Sigmoid colon (tissue), 7 donors: ENCODE data around the gene COBLL1. TPM values are rescaled to one million over a fixed set of nuclear protein-coding genes. Genes with fewer than 3 reads are reported as not detected.

Experiments
- DNase-seq: peaks from one replicate; pipeline ENCODE4 v3.0.0-alpha.2; 2019
- H3K27ac ChIP-seq, 4 donors: fragments of 200-600 bp; sonication (generic); one replicate each; pipeline ENCODE4 v1.5.1; 2016 to 2019; ENCODE audit warnings: mild to moderate bottlenecking in 1 of 4
- H3K27me3 ChIP-seq, 3 donors: fragments of 200-600 bp; sonication (generic); one replicate each; pipeline ENCODE4 v1.5.1; 2019; ENCODE audit warnings: mild to moderate bottlenecking in 1 of 3
- H3K36me3 ChIP-seq, 4 donors: fragments of 200-600 bp; sonication (generic); one replicate each; pipeline ENCODE4 v1.5.1; 2016 to 2019
- H3K4me1 ChIP-seq, 4 donors: fragments of 200-600 bp; sonication (generic); one replicate each; pipeline ENCODE4 v1.5.1; 2017 to 2019
- H3K4me3 ChIP-seq, 4 donors: fragments of 200-600 bp; sonication (generic); one replicate each; pipeline ENCODE4 v1.5.1; 2017 to 2019; ENCODE audit warnings: mild to moderate bottlenecking in 2 of 4, moderate library complexity in 1 of 4
- H3K9me3 ChIP-seq, 4 donors: fragments of 200-600 bp in 3 of 4; sonication (generic) in 3 of 4; one replicate each; pipeline versions ENCODE4 v1.5.1 to v1.6.1; 2013 to 2019
- EP300 ChIP-seq, 4 donors: sonication (generic); formaldehyde crosslinking; IDR thresholded peaks; one replicate each; pipeline ENCODE4 v1.6.1; 2017; ENCODE audit warnings: antibody characterized with exemption in 4 of 4
- POLR2A ChIP-seq, 2 donors: fragments of 450-650 bp; IDR thresholded peaks; one replicate each; pipeline ENCODE4 v1.6.1; 2016; ENCODE audit warnings: antibody characterized with exemption in 2 of 2, mild to moderate bottlenecking in 2 of 2, moderate library complexity in 2 of 2
- POLR2AphosphoS5 ChIP-seq, 4 donors: sonication (generic); formaldehyde crosslinking; IDR thresholded peaks; one replicate each; pipeline ENCODE4 v1.6.1; 2017; ENCODE audit warnings: antibody characterized with exemption in 4 of 4
- WGBS, 2 donors: extraction: QIAGEN DNeasy Blood & Tissue Kit; methylation state at CpG; one replicate each; pipeline ENCODE4 v1.1.7; 2013; 5-methylcytosine and 5-hydroxymethylcytosine counted together
- intact Hi-C: fragments of 100-400 bp; cut with DNase I; formaldehyde crosslinking; loops from one replicate; pipeline ENCODE4 v1.15.1; 2023
- polyA plus RNA-seq, 3 donors: library from polyadenylated mRNA; stranded (reverse); fragments of 200-250 nt; gene quantifications; one replicate each; pipeline ENCODE4 v1.2.3, GENCODE V29; 2013
- total RNA-seq, 4 donors: library from RNA; depleted of rRNA; stranded (reverse); fragments of >200 nt; gene quantifications; one replicate each; pipeline ENCODE4 v1.1.0, GENCODE V29; 2016
- TF ChIP-seq, protein P1 (sequence below), 4 experiments: fragments of 450-650 bp in 3 of 4; fragments of 200-600 bp in 1 of 4; IDR thresholded peaks; one replicate each; pipeline ENCODE4 v1.5.1; 2016 to 2019; ENCODE audit warnings: antibody characterized with exemption in 4 of 4, mild to moderate bottlenecking in 3 of 4, moderate library complexity in 2 of 4
- donor health status: healthy with polysubstance abuse.
- donor health status: Bipolar disorder and iron deficiency.
- donor health status: healthy.

Gene COBLL1
- total and polyA plus RNA-seq, 7 donors: 3.9 to 22.4 (median 17.6) TPM

DNA sequence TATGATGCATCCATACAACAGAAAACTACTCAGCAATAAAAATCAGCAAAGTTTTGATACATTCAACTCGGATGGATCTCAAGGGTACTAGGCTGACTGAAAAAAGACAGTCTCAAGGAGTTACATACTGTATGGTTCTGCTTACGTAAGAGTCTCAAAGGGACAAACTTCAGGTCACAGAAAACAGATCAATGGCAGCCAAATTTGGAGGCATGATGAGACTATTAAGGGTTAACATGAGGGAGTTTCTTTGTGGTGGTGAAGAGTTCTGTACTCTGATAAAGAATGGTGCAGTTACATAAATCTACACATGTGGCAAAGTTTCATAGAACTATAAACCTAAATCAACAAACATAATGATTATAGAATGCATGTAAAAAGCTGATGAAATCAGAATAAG, 81.4 kb downstream of the COBLL1 start:
- Histone ChIP-seq H3K27ac (no peak overlapping the region), H3K9me3 (no peaks in the 10 kb centered on the region), H3K36me3 (no peaks in the 10 kb centered on the region), H3K27me3 (no peaks in the 10 kb centered on the region), H3K4me3 (no peak overlapping the region), H3K4me1 (peaks cover 0 to 7% (median 7%) of the 10 kb centered on the region in 4 donors)
- intact Hi-C loops: no loop called here
- no peak for TF ChIP-seq POLR2AphosphoS5 (IDR thresholded peaks at IDR 0.05)
- TF ChIP-seq, protein P1, sequence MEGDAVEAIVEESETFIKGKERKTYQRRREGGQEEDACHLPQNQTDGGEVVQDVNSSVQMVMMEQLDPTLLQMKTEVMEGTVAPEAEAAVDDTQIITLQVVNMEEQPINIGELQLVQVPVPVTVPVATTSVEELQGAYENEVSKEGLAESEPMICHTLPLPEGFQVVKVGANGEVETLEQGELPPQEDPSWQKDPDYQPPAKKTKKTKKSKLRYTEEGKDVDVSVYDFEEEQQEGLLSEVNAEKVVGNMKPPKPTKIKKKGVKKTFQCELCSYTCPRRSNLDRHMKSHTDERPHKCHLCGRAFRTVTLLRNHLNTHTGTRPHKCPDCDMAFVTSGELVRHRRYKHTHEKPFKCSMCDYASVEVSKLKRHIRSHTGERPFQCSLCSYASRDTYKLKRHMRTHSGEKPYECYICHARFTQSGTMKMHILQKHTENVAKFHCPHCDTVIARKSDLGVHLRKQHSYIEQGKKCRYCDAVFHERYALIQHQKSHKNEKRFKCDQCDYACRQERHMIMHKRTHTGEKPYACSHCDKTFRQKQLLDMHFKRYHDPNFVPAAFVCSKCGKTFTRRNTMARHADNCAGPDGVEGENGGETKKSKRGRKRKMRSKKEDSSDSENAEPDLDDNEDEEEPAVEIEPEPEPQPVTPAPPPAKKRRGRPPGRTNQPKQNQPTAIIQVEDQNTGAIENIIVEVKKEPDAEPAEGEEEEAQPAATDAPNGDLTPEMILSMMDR (IDR thresholded peaks at IDR 0.05): no peak
- no peak for TF ChIP-seq EP300 (IDR thresholded peaks at IDR 0.05)
- no peak for TF ChIP-seq POLR2A (IDR thresholded peaks at IDR 0.05)
- 51 to 68% methylated on average over 2 of the region's 2 CpGs for WGBS, 2 donors
- no peak for DNase-seq

DNA sequence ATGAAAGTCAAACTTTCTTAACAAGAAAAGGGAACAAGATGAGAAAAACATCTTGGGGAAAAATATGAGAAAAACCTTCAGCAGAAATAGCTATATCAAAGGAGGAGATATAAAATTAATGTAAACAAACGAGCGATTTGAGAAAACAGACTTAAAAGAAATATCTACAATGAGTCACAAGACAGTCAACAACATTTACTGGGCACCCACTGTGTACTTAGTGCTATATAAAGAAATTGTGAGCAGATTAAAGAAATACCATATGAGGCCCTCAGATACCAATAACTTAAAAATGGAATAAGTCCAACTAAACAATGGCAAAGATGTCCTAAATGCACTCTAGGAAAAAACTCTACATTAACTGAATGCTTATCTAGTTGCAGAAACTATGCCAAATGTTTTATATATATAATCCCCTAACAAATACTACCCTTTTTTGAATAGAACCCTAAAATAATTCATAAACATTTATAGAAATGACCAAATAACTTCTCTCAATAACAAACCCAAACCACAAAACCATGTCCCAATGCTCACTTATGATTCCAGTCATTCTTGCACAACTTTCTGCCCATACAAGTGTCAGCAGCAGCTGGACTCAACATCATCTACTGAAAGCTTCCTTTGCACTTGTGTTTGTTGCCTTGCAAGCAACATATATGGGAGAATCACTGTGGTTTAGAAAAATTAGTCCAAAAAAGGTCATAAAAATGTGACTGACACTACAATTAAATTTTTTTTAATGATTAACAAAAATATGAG, 83.5 kb downstream of the COBLL1 start:
- Histone ChIP-seq H3K27ac (no peak overlapping the region), H3K27me3 (no peaks in the 10 kb centered on the region), H3K4me1 (peaks cover 0 to 7% (median 7%) of the 10 kb centered on the region in 4 donors), H3K36me3 (no peaks in the 10 kb centered on the region), H3K9me3 (no peaks in the 10 kb centered on the region), H3K4me3 (no peak overlapping the region)
- 13 to 56% methylated on average over 2 of the region's 2 CpGs for WGBS, 2 donors
- no peak for DNase-seq
- intact Hi-C loops: no loop called here
- no peak for TF ChIP-seq POLR2AphosphoS5 (IDR thresholded peaks at IDR 0.05)
- no peak for TF ChIP-seq EP300 (IDR thresholded peaks at IDR 0.05)
- TF ChIP-seq, protein P1 (IDR thresholded peaks at IDR 0.05): no peak
- TF ChIP-seq POLR2A (IDR thresholded peaks at IDR 0.05): no peak

DNA sequence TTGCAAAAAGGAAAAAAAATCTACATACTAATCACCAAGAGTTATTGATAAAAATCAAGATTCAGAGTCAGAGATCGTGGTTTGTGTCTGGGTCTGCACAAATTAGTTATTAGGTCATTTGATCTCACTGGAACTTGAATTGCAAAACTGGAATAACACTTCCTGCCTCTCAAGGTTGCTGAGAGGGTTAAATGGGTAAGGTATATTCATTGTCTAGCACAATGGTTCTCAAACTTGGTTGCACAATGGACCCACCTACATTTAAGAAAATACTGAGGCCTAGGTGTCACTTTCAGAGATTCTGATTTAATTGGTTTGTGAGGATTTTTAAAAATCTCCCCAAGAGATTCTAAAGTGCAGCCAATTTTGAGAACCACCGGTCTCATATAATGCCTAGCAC, 84.8 kb downstream of the COBLL1 start:
- WGBS, 2 donors: 69 to 92% methylated on average over 2 of the region's 2 CpGs
- H3K9me3 ChIP-seq: no peaks in the 10 kb centered on the region
- TF ChIP-seq POLR2AphosphoS5 (IDR thresholded peaks at IDR 0.05): no peak
- no peak for TF ChIP-seq POLR2A (IDR thresholded peaks at IDR 0.05)
- TF ChIP-seq, protein P1 (IDR thresholded peaks at IDR 0.05): no peak
- no peak for TF ChIP-seq EP300 (IDR thresholded peaks at IDR 0.05)
- no peaks in the 10 kb centered on the region for H3K27me3 ChIP-seq
- DNase-seq: no peak
- peaks cover 0 to 7% (median 7%) of the 10 kb centered on the region in 4 donors for H3K4me1 ChIP-seq
- H3K27ac ChIP-seq: no peak overlapping the region
- no peaks in the 10 kb centered on the region for H3K36me3 ChIP-seq
- intact Hi-C loops: no loop called here
- no peak overlapping the region for H3K4me3 ChIP-seq

DNA sequence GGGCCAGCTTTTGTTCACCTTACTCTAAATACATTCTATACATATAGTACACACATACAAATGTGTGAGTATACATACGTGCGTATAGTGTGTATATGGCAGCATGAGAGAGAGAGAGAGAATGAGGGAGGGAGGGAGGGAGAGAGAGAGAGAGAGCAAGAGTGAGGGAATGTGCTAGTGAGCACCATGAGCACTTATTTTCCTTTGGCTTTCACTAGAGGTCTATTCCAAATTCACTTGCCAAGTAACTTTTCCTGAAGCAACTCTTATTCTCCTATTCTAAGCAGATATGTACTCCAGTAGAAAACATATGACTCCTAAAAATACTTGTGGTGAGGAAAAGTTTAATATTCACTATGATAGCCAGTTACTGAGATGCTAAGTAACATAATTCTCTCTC, 85.7 kb downstream of the COBLL1 start:
- Histone ChIP-seq H3K36me3 (no peaks in the 10 kb centered on the region), H3K27me3 (no peaks in the 10 kb centered on the region), H3K27ac (no peak overlapping the region), H3K4me3 (no peak overlapping the region), H3K4me1 (peaks cover 0 to 7% (median 7%) of the 10 kb centered on the region in 4 donors), H3K9me3 (no peaks in the 10 kb centered on the region)
- 82 to 95% methylated on average over 2 of the region's 2 CpGs for WGBS, 2 donors
- intact Hi-C loops: no loop called here
- no peak for DNase-seq
- TF ChIP-seq EP300 (IDR thresholded peaks at IDR 0.05) (no peak), POLR2A (IDR thresholded peaks at IDR 0.05) (no peak), POLR2AphosphoS5 (IDR thresholded peaks at IDR 0.05) (no peak)
- TF ChIP-seq, protein P1 (IDR thresholded peaks at IDR 0.05): no peak
